GM12878 (cell line): ENCODE results near the gene ANP32E. TPM values are rescaled to one million over a fixed set of nuclear protein-coding genes. Genes with fewer than 3 reads are reported as not detected.
A peak's percentile ranks its signal among the peaks of the same experiment; 100 is the strongest.

ENCODE experiments used
- BACH1 ChIP-seq: fragments of 450-650 bp; IDR thresholded peaks from 2 replicates; pipeline ENCODE4 v1.6.1; 2017; ENCODE audit warnings: mild to moderate bottlenecking, borderline replicate concordance
- CTCF ChIP-seq, 3 experiments: IDR thresholded peaks in 2 of 3; conservative IDR thresholded peaks in 1 of 3; 2 replicates each; pipeline ENCODE4 v1.5.1; 2011; ENCODE audit warnings: low read depth in 3 of 3, low read length in 3 of 3, mild to moderate bottlenecking in 3 of 3, control low read depth in 2 of 3, moderate library complexity in 2 of 3, inconsistent platforms in 1 of 3, mixed read lengths in 1 of 3; ENCODE audit not compliant: control insufficient read depth in 2 of 3, insufficient read depth in 1 of 3; ENCODE audit errors: extremely low read depth in 1 of 3
- E4F1 ChIP-seq: fragments of 450-650 bp; IDR thresholded peaks from 2 replicates; pipeline ENCODE4 v1.6.1; 2018; ENCODE audit warnings: borderline replicate concordance, mild to moderate bottlenecking; ENCODE audit not compliant: partially characterized antibody
- EGR1 ChIP-seq, 2 experiments: IDR thresholded peaks; 1 replicate in 1 of 2; 2 replicates in 1 of 2; pipeline ENCODE4 v1.6.1; 2011 to 2012; ENCODE audit warnings: low read depth in 2 of 2, low read length in 2 of 2, borderline replicate concordance in 1 of 2, mild to moderate bottlenecking in 1 of 2, moderate library complexity in 1 of 2
- MLLT1 ChIP-seq: fragments of 450-650 bp; IDR thresholded peaks from 2 replicates; pipeline ENCODE4 v1.6.1; 2016; ENCODE audit warnings: mild to moderate bottlenecking
- MTA2 ChIP-seq: fragments of 450-650 bp; IDR thresholded peaks from 2 replicates; pipeline ENCODE4 v1.6.1; 2016; ENCODE audit warnings: low read depth, mild to moderate bottlenecking, moderate library complexity
- MTA3 ChIP-seq: IDR thresholded peaks from 2 replicates; pipeline ENCODE4 v1.6.1; 2012; ENCODE audit warnings: low read length, inconsistent platforms, borderline replicate concordance
- MYB ChIP-seq: fragments of 150-350 bp; IDR thresholded peaks from 2 replicates; pipeline ENCODE4 v1.6.1; 2014; ENCODE audit warnings: mild to moderate bottlenecking, low read depth, low read length, borderline replicate concordance
- MYC ChIP-seq: IDR thresholded peaks from 2 replicates; pipeline ENCODE4 v1.6.1; 2011; ENCODE audit warnings: mild to moderate bottlenecking, low read length, moderate library complexity, inconsistent platforms; ENCODE audit not compliant: insufficient read depth, insufficient replicate concordance, insufficient read length, severe bottlenecking
- NFXL1 ChIP-seq: fragments of 450-650 bp; IDR thresholded peaks from 2 replicates; pipeline ENCODE4 v1.6.1; 2017; ENCODE audit warnings: antibody characterized with exemption, mild to moderate bottlenecking, borderline replicate concordance
- NFYA ChIP-seq: IDR thresholded peaks from 2 replicates; pipeline ENCODE4 v1.6.1; 2011; ENCODE audit warnings: low read depth, mild to moderate bottlenecking, low read length, improper control_type of control experiment, borderline replicate concordance
- RELB ChIP-seq: fragments of 450-650 bp; IDR thresholded peaks from 2 replicates; pipeline ENCODE4 v1.6.1; 2017; ENCODE audit warnings: low read depth, mild to moderate bottlenecking, moderate library complexity
- SMAD5 ChIP-seq: IDR thresholded peaks from 2 replicates; pipeline ENCODE4 v1.6.1; 2016; ENCODE audit warnings: antibody characterized with exemption, low read depth
- ZBTB40 ChIP-seq: fragments of 450-650 bp; IDR thresholded peaks from 2 replicates; pipeline ENCODE4 v1.6.1; 2016; ENCODE audit warnings: mild to moderate bottlenecking, moderate library complexity, borderline replicate concordance
- polyA plus RNA-seq, 11 experiments: library from polyadenylated mRNA; depleted of rRNA in 4 of 11; unstranded in 6 of 11; stranded (reverse) in 5 of 11; fragments of >200 nt; fragmentation: Nextera tagmentation in 4 of 11; fragmentation: Illumina TruSeq in 1 of 11; extraction: Ambion mirVana in 4 of 11; extraction: Trizol in 1 of 11; gene quantifications; 1 replicate in 1 of 11; 2 replicates in 10 of 11; pipeline versions ENCODE4 v1.2.1 to v1.2.3, GENCODE V29; 2011 to 2016; ENCODE audit warnings: inconsistent platforms in 2 of 11, missing spikeins in 2 of 11, low read depth in 1 of 11
- total RNA-seq, 4 experiments: library from RNA; depleted of rRNA in 3 of 4; stranded (reverse); fragments of >200 nt in 3 of 4; fragmentation: Illumina TruSeq in 1 of 4; extraction: Trizol in 1 of 4; gene quantifications; 2 replicates each; pipeline versions ENCODE4 v1.2.1 to v1.2.3, GENCODE V29; 2013 to 2021

Gene ANP32E
- total and polyA plus RNA-seq, 10 of the 15 experiments (the other 5 are each of a cell fraction or from before 2014, with no cell fraction given): 59.2 to 250 (median 121) TPM

GRCh38 chr1:150186789-150187559 is 48.9 kb downstream of the ANP32E start (continued):
- TF ChIP-seq MYC (no peak), ZBTB40 (no peak), EGR1 (IDR thresholded peaks at IDR 0.05; ENCODE audit: borderline replicate concordance in 1 of 2, low read depth in 2 of 2, low read length in 2 of 2) (no peak), MTA2 (peak; percentile 85), MYB (no peak), NFXL1 (no peak), MTA3 (no peak), RELB (peak; percentile 87), E4F1 (no peak), SMAD5 (no peak), MLLT1 (no peak), BACH1 (peak; percentile 31; the same call in 1 of the 2 replicates), CTCF (IDR thresholded peaks at IDR 0.05 in 2 of 3, conservative IDR thresholded peaks at IDR 0.05 in 1 of 3; ENCODE audit: control insufficient read depth in 2 of 3, extremely low read depth in 1 of 3, insufficient read depth in 1 of 3, low read depth in 3 of 3, low read length in 3 of 3) (peak; percentile 26 to 39 (median 38); a peak in 4 of 6 replicates), NFYA (no peak)
- TF ChIP-seq, all 136 proteins: peak for 14
